BJ (cell line): ENCODE results near the gene SIRPG. TPM values are rescaled to one million over a fixed set of nuclear protein-coding genes. Genes with fewer than 3 reads are reported as not detected.

ENCODE experiments used
- CTCF ChIA-PET: fragments of 350-600 bp; formaldehyde crosslinking; extraction: SDS; loops from one replicate; lab custom pipeline; 2021; ENCODE audit warnings: antibody characterized with exemption, inconsistent platforms; lab: Yijun Ruan, JAX
- POLR2A ChIA-PET: fragments of 300-600 bp; sonication (Branson Sonifier 250); formaldehyde crosslinking; extraction: SDS; loops from one replicate; lab custom pipeline; 2021; ENCODE audit warnings: antibody characterized with exemption; lab: Charles Lee
- DNase-seq: peaks from one replicate; pipeline ENCODE4 v3.0.0-alpha.2; 2011; ENCODE audit warnings: low read depth
- H3K27me3 ChIP-seq: 2 replicates; pipeline ENCODE4 v1.6.0; 2011; ENCODE audit warnings: low read length; ENCODE audit not compliant: control insufficient read depth, insufficient read depth
- H3K36me3 ChIP-seq: 2 replicates; pipeline ENCODE4 v1.5.1; 2011; ENCODE audit warnings: low read length; ENCODE audit not compliant: control insufficient read depth, insufficient read depth
- H3K4me3 ChIP-seq: 2 replicates; pipeline ENCODE4 v1.5.1; 2011; ENCODE audit warnings: low read depth, mild to moderate bottlenecking, control low read depth, low read length
- polyA plus RNA-seq: library from polyadenylated mRNA; depleted of rRNA; stranded (reverse); fragments of >200 nt; gene quantifications from 2 replicates; pipeline ENCODE4 v1.2.3, GENCODE V29; 2011
- TF ChIP-seq, protein P1 (sequence below): IDR thresholded peaks from 2 replicates; pipeline ENCODE4 v1.5.1; 2011; ENCODE audit warnings: low read depth, mild to moderate bottlenecking, control low read depth, inconsistent platforms, low read length, moderate library complexity; ENCODE audit not compliant: insufficient read depth

SIRPG gene
- polyA plus RNA-seq, 1 experiment, result not detected

DNA sequence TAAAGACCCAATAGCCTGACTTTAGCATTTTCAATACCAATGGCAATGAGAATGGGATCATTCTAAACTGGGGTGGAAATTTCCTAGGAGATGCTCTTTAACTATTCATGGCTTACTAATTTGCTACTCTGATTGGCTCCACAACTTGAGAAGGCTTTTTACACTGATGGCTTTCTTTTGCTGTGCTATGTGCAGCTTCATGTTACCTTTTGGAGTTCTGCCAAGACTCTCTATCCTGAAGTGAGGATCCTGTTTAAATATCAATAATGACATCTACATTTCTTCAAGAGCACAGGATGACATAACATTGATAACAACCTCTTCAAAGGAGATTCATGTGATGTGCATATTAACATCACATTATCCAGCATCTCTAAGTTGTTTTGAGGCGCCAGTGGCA lies 43.4 kb upstream of the SIRPG start:
- CTCF ChIA-PET, result no interaction called here
- Histone ChIP-seq H3K4me3 (no peak overlapping the region), H3K36me3 (no peaks in the 10 kb centered on the region), H3K27me3 (no peaks in the 10 kb centered on the region; the same call in none of the 2 replicates)
- POLR2A ChIA-PET, result no interaction called here
- DNase-seq, result no peak
- TF ChIP-seq, protein P1, sequence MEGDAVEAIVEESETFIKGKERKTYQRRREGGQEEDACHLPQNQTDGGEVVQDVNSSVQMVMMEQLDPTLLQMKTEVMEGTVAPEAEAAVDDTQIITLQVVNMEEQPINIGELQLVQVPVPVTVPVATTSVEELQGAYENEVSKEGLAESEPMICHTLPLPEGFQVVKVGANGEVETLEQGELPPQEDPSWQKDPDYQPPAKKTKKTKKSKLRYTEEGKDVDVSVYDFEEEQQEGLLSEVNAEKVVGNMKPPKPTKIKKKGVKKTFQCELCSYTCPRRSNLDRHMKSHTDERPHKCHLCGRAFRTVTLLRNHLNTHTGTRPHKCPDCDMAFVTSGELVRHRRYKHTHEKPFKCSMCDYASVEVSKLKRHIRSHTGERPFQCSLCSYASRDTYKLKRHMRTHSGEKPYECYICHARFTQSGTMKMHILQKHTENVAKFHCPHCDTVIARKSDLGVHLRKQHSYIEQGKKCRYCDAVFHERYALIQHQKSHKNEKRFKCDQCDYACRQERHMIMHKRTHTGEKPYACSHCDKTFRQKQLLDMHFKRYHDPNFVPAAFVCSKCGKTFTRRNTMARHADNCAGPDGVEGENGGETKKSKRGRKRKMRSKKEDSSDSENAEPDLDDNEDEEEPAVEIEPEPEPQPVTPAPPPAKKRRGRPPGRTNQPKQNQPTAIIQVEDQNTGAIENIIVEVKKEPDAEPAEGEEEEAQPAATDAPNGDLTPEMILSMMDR, result no peak

GRCh38 chr20:1697592-1697991 lies 40.0 kb upstream of the SIRPG start:
- no peaks in the 10 kb centered on the region; the same call in none of the 2 replicates for H3K27me3 ChIP-seq
- CTCF ChIA-PET, result interaction anchor here (0.6 to 0.8 kb wide), 2 partner anchors 9 to 13 kb away, joined by 3 read pairs; no protein-coding TSS in a partner anchor
- DNase-seq, result no peak

DNA sequence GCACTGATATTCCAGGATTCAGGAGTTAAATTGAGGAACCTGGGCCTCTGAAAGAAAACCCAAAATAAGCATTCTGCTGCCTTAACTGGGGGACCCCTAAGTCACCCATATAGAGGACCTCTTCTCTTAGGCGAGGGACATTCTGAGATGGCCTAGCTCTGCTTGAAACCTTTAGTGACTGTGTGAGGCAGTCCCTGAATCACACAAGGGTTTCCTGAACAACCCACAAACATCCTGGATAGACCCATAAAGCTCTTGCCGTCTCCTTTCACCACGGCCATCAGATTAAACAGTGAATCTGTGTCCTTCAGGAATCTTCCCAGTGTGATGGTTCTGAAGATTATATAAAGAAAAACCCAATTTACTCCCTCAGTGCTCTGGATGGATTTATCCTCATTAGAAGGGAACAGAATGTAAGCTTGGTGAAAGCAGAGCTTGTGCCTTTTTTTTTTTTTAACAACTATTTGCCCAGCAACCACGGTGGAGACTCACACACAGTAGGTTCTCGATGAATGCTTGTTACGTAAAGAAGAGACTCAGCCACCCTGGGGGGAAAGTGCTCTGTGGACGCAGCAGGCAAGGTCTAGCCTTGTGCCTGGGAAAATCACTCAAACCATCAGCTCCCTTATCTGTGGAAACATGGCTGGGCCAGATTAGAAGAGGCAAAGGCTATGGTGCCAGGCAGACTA lies 39.1 kb upstream of the SIRPG start:
- DNase-seq, result no peak
- Histone ChIP-seq H3K4me3 (no peak overlapping the region), H3K27me3 (no peaks in the 10 kb centered on the region; the same call in 1 of the 2 replicates), H3K36me3 (no peaks in the 10 kb centered on the region)
- TF ChIP-seq, protein P1, result no peak
- CTCF ChIA-PET, result no interaction called here
- POLR2A ChIA-PET, result no interaction called here

More at GRCh38 chr20:1697592-1697991, 40.0 kb upstream of the SIRPG start:
- POLR2A ChIA-PET, result no interaction called here
- TF ChIP-seq, protein P1, result no peak
- H3K36me3 ChIP-seq, result no peaks in the 10 kb centered on the region
- H3K4me3 ChIP-seq, result no peak overlapping the region

DNA sequence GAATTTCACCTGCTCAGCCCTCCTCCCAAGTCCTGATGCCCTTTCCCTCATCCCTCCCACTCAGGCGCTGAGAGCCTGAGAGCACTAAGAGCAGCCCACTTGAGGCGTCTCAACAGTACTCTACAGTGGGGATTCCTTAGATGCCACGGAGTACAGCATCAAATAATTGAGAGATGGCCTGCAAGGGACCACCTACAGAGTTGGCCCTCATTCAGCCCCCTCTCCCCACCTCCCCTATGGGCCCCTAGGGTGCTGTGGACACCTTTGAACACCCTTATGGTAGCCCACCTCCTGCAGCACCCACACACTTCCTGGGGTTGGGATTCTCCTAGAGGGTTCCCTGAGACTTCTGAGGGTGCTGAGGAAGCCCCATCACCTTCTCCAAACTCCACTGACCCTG lies 37.1 kb upstream of the SIRPG start:
- Histone ChIP-seq H3K27me3 (no peaks in the 10 kb centered on the region; the same call in 1 of the 2 replicates), H3K4me3 (no peak overlapping the region), H3K36me3 (no peaks in the 10 kb centered on the region)
- POLR2A ChIA-PET, result no interaction called here
- TF ChIP-seq, protein P1, result no peak
- CTCF ChIA-PET, result no interaction called here
- DNase-seq, result no peak

DNA sequence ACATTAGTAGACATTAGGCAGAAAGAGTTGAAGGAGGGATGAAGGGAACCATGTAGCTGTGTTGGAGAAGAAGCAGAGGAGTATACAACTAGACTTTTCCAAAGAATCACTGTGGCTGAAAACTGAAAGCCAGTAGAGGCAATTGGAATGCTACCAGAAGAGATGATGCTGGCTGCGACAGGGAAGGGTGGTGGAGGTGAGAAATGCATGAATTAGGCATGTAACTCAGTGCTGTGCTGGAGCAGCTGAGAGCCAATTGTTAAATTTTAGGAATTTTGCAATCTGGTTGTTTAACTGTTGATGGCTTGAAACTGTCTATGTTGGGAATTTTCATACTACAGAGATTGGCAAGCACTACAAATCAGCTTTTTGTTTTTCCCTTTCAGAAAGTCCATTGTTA lies 35.8 kb upstream of the SIRPG start:
- no peaks in the 10 kb centered on the region; the same call in 1 of the 2 replicates for H3K27me3 ChIP-seq
- TF ChIP-seq, protein P1, result no peak
- no peaks in the 10 kb centered on the region for H3K36me3 ChIP-seq
- no peak overlapping the region for H3K4me3 ChIP-seq
- ChIA-PET POLR2A (no interaction called here), CTCF (no interaction called here)
- no peak for DNase-seq
